Neutrophil (primary cell): ENCODE results near the gene TSEN34.
"Not testable (repeated sequence)": the region's sequence is repeated elsewhere in the genome, so short reads cannot be mapped to it uniquely, and the experiment has no call there.

Experiments
- H3K27ac ChIP-seq: fragments of 200-600 bp; sonication (generic); 2 replicates; pipeline ENCODE4 v1.5.1; 2016; ENCODE audit warnings: mild to moderate bottlenecking, moderate library complexity
- H3K27me3 ChIP-seq: fragments of 200-600 bp; sonication (generic); 2 replicates; pipeline ENCODE4 v1.6.0; 2016; ENCODE audit warnings: mild to moderate bottlenecking
- H3K36me3 ChIP-seq: fragments of 200-600 bp; sonication (generic); 2 replicates; pipeline ENCODE4 v1.5.1; 2017
- H3K4me1 ChIP-seq, 2 experiments: fragments of 200-600 bp in 1 of 2; sonication (generic) in 1 of 2; 1 replicate in 1 of 2; 2 replicates in 1 of 2; pipeline versions ENCODE4 v1.5.1 to v1.6.1; 2013 to 2016; ENCODE audit warnings: low read depth in 1 of 2, low read length in 1 of 2, mild to moderate bottlenecking in 1 of 2, moderate library complexity in 1 of 2; ENCODE audit not compliant: control insufficient read depth in 1 of 2, insufficient read depth in 1 of 2
- H3K4me3 ChIP-seq, 2 experiments: fragments of 200-600 bp in 1 of 2; sonication (generic) in 1 of 2; 1 replicate in 1 of 2; 2 replicates in 1 of 2; pipeline ENCODE4 v1.5.1; 2013 to 2016; ENCODE audit warnings: low read depth in 1 of 2, low read length in 1 of 2, mild to moderate bottlenecking in 1 of 2, moderate library complexity in 1 of 2
- H3K9me3 ChIP-seq: fragments of 200-600 bp; sonication (generic); 2 replicates; pipeline ENCODE4 v1.5.1; 2016
- CTCF ChIP-seq: fragments of 200-600 bp; sonication (generic); IDR thresholded peaks from 2 replicates; pipeline ENCODE4 v1.5.1; 2016; ENCODE audit warnings: antibody characterized with exemption

The TSEN34 gene

GRCh38 chr19:54229146-54229545 is 38.0 kb downstream of the TSEN34 start:
- no peaks in the 10 kb centered on the region for H3K27me3 ChIP-seq
- TF ChIP-seq CTCF = no peak
- peaks cover 20 to 23% of the 10 kb centered on the region in 2 experiments for H3K4me1 ChIP-seq
- H3K27ac ChIP-seq = no peak overlapping the region
- H3K36me3 ChIP-seq = no peaks in the 10 kb centered on the region
- H3K9me3 ChIP-seq = no peaks in the 10 kb centered on the region
- H3K4me3 ChIP-seq = no peak overlapping the region

GRCh38 chr19:54230031-54230430 is 38.9 kb downstream of the TSEN34 start:
- no peak for TF ChIP-seq CTCF
- peaks cover 28 to 31% of the 10 kb centered on the region in 2 experiments for H3K4me1 ChIP-seq
- no peaks in the 10 kb centered on the region for H3K36me3 ChIP-seq
- H3K9me3 ChIP-seq = no peaks in the 10 kb centered on the region
- no peak overlapping the region for H3K4me3 ChIP-seq
- H3K27ac ChIP-seq = no peak overlapping the region
- no peaks in the 10 kb centered on the region for H3K27me3 ChIP-seq

GRCh38 chr19:54231077-54231931 is 40.2 kb downstream of the TSEN34 start:
- peak overlapping the region; percentile 5 to 22 for H3K4me3 ChIP-seq
- H3K9me3 ChIP-seq = no peaks in the 10 kb centered on the region
- TF ChIP-seq CTCF = peak; percentile 97

GRCh38 chr19:54233941-54234340 is 42.8 kb downstream of the TSEN34 start:
- peaks cover 30 to 35% of the 10 kb centered on the region in 2 experiments for H3K4me1 ChIP-seq
- TF ChIP-seq CTCF = no peak
- H3K36me3 ChIP-seq = peaks cover 39% of the 10 kb centered on the region
- no peaks in the 10 kb centered on the region for H3K9me3 ChIP-seq
- no peak overlapping the region for H3K4me3 ChIP-seq
- peak overlapping the region; percentile 59 for H3K27ac ChIP-seq
- no peaks in the 10 kb centered on the region for H3K27me3 ChIP-seq

More at GRCh38 chr19:54231077-54231931, 40.2 kb downstream of the TSEN34 start:
- peaks cover 28 to 32% of the 10 kb centered on the region in 2 experiments for H3K4me1 ChIP-seq
- no peaks in the 10 kb centered on the region for H3K27me3 ChIP-seq
- H3K27ac ChIP-seq = peak overlapping the region; percentile 60
- peaks cover 13% of the 10 kb centered on the region for H3K36me3 ChIP-seq

GRCh38 chr19:54239491-54240371 is 48.6 kb downstream of the TSEN34 start:
- not testable (repeated sequence) for H3K9me3 ChIP-seq, H3K4me3 ChIP-seq, H3K27me3 ChIP-seq
- peak overlapping the region; percentile 67 for H3K27ac ChIP-seq
- peaks cover 55% of the 10 kb centered on the region for H3K36me3 ChIP-seq
- H3K4me1 ChIP-seq = peaks cover 20 to 43% of the 10 kb centered on the region in 2 experiments

- H3K27me3 ChIP-seq, H3K9me3 ChIP-seq: not testable (repeated sequence)
- Histone ChIP-seq H3K4me3 (peak overlapping the region in 1 of 2 experiments; percentile 28), H3K4me1 (peaks cover 17 to 39% of the 10 kb centered on the region in 2 experiments), H3K36me3 (peaks cover 49% of the 10 kb centered on the region), H3K27ac (peak overlapping the region; percentile 63)
These were observed 49.5 kb downstream of the TSEN34 start for GRCh38 chr19:54240372-54241336.

- peak overlapping the region; percentile 28 to 76 for H3K4me3 ChIP-seq
- peaks cover 27 to 48% of the 10 kb centered on the region in 2 experiments for H3K4me1 ChIP-seq
- H3K27ac ChIP-seq = peak overlapping the region; percentile 74
These were observed 51.1 kb downstream of the TSEN34 start for GRCh38 chr19:54242234-54242633.

GRCh38 chr19:54242646-54243045 is 51.5 kb downstream of the TSEN34 start, which contains the start of gene LILRA6:
Gene LILRA6, minus strand, starts transcription at chr19:54242790.
- Histone ChIP-seq H3K27ac (peak within 1 kb of the TSS; percentile 74), H3K4me3 (peak within 1 kb of the TSS; percentile 28 to 76), H3K36me3 (peaks cover 29% of the 10 kb centered on the region), H3K4me1 (peaks cover 31 to 50% of the 10 kb centered on the region in 2 experiments)
- H3K9me3 ChIP-seq, H3K27me3 ChIP-seq: not testable (repeated sequence)

More at GRCh38 chr19:54242234-54242633, 51.1 kb downstream of the TSEN34 start:
- H3K27me3 ChIP-seq, H3K9me3 ChIP-seq: not testable (repeated sequence)
- H3K36me3 ChIP-seq = peaks cover 33% of the 10 kb centered on the region
